ENCODE results near the gene WRAP53.

WRAP53 gene

GRCh38 chr17:7707858-7708750 lies 19.8 kb downstream of the WRAP53 start:
- Histone ChIP-seq H3K9ac (ENCODE audit: low read length) (no peak overlapping the region), H2AFZ (ENCODE audit: low read length) (no peak overlapping the region), H3K36me3 (replicated peaks; ENCODE audit: insufficient read depth, low read length) (no peaks in the 10 kb centered on the region), H3F3A (ENCODE audit: insufficient read depth, low read length) (no peaks in the 10 kb centered on the region), H3K4me3 (ENCODE audit: low read length) (no peak overlapping the region), H3K9me3 (replicated peaks; ENCODE audit: insufficient read depth, low read length) (no peaks in the 10 kb centered on the region), H3K27ac (ENCODE audit: low read length) (no peak overlapping the region), H3K79me2 (ENCODE audit: low read length) (no peaks in the 10 kb centered on the region), H4K20me1 (ENCODE audit: insufficient read depth, low read length) (no peaks in the 10 kb centered on the region), H3K4me2 (ENCODE audit: low read depth, low read length) (no peak overlapping the region), H3K4me1 (ENCODE audit: low read length) (0 out of 2 replicates have a peak, but pooled peaks cover 4% of the 10 kb centered on the region), H3K9me2 (replicated peaks; ENCODE audit: insufficient read depth, low read length) (no peaks in the 10 kb centered on the region), H3K27me3 (replicated peaks; ENCODE audit: insufficient read depth, low read length) (peaks cover 81% of the 10 kb centered on the region)
- TF ChIP-seq EZH2 (optimal IDR thresholded peaks at IDR 0.05; ENCODE audit: low read depth, low read length) = no peak
- no peak for TF ChIP-seq EZH2phosphoT487 (IDR thresholded peaks at IDR 0.05; ENCODE audit: low read length)
- no peak for TF ChIP-seq CTCF (IDR thresholded peaks at IDR 0.05; ENCODE audit: low read length)
- DNase-seq = no peak

- no peaks in the 10 kb centered on the region for H3F3A ChIP-seq (ENCODE audit: insufficient read depth, low read length)
- H3K9ac ChIP-seq (ENCODE audit: low read length) = no peak overlapping the region
- TF ChIP-seq EZH2phosphoT487 (IDR thresholded peaks at IDR 0.05; ENCODE audit: low read length) (no peak), CTCF (IDR thresholded peaks at IDR 0.05; ENCODE audit: low read length) (no peak), EZH2 (optimal IDR thresholded peaks at IDR 0.05; ENCODE audit: low read depth, low read length) (no peak)
- no peaks in the 10 kb centered on the region for H3K9me3 ChIP-seq (replicated peaks; ENCODE audit: insufficient read depth, low read length)
- H3K27me3 ChIP-seq (replicated peaks; ENCODE audit: insufficient read depth, low read length) = peaks cover 90% of the 10 kb centered on the region
- no peak overlapping the region for H3K27ac ChIP-seq (ENCODE audit: low read length)
- DNase-seq = no peak
- H3K4me2 ChIP-seq (ENCODE audit: low read depth, low read length) = no peak overlapping the region
- H3K9me2 ChIP-seq (replicated peaks; ENCODE audit: insufficient read depth, low read length) = no peaks in the 10 kb centered on the region
- H3K4me1 ChIP-seq (ENCODE audit: low read length) = 0 out of 2 replicates have a peak, but pooled peaks cover 6% of the 10 kb centered on the region
- no peaks in the 10 kb centered on the region for H3K36me3 ChIP-seq (replicated peaks; ENCODE audit: insufficient read depth, low read length)
- no peaks in the 10 kb centered on the region for H4K20me1 ChIP-seq (ENCODE audit: insufficient read depth, low read length)
- H3K4me3 ChIP-seq (ENCODE audit: low read length) = no peak overlapping the region
- no peak overlapping the region for H2AFZ ChIP-seq (ENCODE audit: low read length)
- no peaks in the 10 kb centered on the region for H3K79me2 ChIP-seq (ENCODE audit: low read length)
Measured at GRCh38 chr17:7709031-7709430, 20.8 kb downstream of the WRAP53 start.

GRCh38 chr17:7710301-7710700 lies 22.0 kb downstream of the WRAP53 start:
- 0 out of 2 replicates have a peak, but pooled peaks cover 6% of the 10 kb centered on the region for H3K4me1 ChIP-seq (ENCODE audit: low read length)
- H3K9me2 ChIP-seq (replicated peaks; ENCODE audit: insufficient read depth, low read length) = no peaks in the 10 kb centered on the region
- no peaks in the 10 kb centered on the region for H3K79me2 ChIP-seq (ENCODE audit: low read length)
- H3K9me3 ChIP-seq (replicated peaks; ENCODE audit: insufficient read depth, low read length) = no peaks in the 10 kb centered on the region
- TF ChIP-seq EZH2phosphoT487 (IDR thresholded peaks at IDR 0.05; ENCODE audit: low read length) (no peak), EZH2 (optimal IDR thresholded peaks at IDR 0.05; ENCODE audit: low read depth, low read length) (no peak), CTCF (IDR thresholded peaks at IDR 0.05; ENCODE audit: low read length) (no peak)
- H2AFZ ChIP-seq (ENCODE audit: low read length) = no peak overlapping the region
- H4K20me1 ChIP-seq (ENCODE audit: insufficient read depth, low read length) = no peaks in the 10 kb centered on the region
- no peak overlapping the region for H3K4me3 ChIP-seq (ENCODE audit: low read length)
- no peak for DNase-seq
- H3K27ac ChIP-seq (ENCODE audit: low read length) = no peak overlapping the region
- no peaks in the 10 kb centered on the region for H3F3A ChIP-seq (ENCODE audit: insufficient read depth, low read length)
- H3K27me3 ChIP-seq (replicated peaks; ENCODE audit: insufficient read depth, low read length) = peaks cover 89% of the 10 kb centered on the region
- no peaks in the 10 kb centered on the region for H3K36me3 ChIP-seq (replicated peaks; ENCODE audit: insufficient read depth, low read length)
- no peak overlapping the region for H3K9ac ChIP-seq (ENCODE audit: low read length)
- H3K4me2 ChIP-seq (ENCODE audit: low read depth, low read length) = peak overlapping the region; percentile 13; the same call in 1 of the 2 replicates

Data from MM.1S (cell line).